ENCODE measurements around the gene NCR3LG1. TPM values are rescaled to one million over a fixed set of nuclear protein-coding genes. Genes with fewer than 3 reads are reported as not detected.

The NCR3LG1 gene
- total RNA-seq, 1 donor from 2014 or later = 0.21 TPM

DNA sequence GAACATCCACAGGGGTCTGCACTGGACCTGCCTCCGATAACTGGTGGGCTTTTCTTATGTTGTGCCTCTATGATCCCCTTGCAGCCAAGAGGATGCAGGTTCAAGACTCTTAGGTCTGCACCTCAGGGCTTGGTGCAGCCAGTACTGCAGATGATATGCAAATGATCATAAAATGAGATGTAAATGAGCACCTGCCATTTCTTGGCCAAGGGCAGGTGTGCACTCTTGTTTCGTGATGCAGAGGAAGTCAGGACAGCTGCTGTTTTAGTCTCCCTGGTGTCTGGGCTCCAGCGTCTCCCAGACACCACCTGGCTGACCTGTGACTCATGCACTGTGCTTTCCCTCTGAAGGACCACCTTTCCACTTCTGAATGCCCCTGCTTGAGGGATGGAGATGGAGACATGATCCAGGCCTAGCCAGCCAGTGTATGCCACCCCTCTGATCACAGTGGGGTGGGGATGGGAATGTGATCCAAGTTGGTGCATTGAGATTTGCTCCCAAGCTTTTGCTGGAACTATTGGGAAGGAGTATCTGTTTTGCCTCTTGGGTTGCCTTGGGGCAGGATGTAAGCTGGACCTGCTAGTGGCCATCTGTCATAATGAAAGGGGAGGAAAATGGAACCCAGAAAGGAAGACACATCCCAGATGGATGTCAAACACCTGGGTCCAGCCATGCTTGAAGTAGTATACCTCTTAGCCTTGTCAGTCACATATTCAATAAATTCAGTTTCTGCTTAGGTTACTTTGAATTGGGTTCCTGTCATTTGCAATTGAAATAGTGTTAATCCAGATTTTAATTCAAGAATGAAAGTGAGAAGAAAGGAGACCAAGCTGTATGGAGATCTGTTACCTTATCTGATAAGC, 40.1 kb downstream of the NCR3LG1 start:
- TF ChIP-seq, protein P1, sequence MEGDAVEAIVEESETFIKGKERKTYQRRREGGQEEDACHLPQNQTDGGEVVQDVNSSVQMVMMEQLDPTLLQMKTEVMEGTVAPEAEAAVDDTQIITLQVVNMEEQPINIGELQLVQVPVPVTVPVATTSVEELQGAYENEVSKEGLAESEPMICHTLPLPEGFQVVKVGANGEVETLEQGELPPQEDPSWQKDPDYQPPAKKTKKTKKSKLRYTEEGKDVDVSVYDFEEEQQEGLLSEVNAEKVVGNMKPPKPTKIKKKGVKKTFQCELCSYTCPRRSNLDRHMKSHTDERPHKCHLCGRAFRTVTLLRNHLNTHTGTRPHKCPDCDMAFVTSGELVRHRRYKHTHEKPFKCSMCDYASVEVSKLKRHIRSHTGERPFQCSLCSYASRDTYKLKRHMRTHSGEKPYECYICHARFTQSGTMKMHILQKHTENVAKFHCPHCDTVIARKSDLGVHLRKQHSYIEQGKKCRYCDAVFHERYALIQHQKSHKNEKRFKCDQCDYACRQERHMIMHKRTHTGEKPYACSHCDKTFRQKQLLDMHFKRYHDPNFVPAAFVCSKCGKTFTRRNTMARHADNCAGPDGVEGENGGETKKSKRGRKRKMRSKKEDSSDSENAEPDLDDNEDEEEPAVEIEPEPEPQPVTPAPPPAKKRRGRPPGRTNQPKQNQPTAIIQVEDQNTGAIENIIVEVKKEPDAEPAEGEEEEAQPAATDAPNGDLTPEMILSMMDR (IDR thresholded peaks at IDR 0.05) = no peak
- Histone ChIP-seq H3K36me3 (no peaks in the 10 kb centered on the region), H3K4me3 (no peak overlapping the region), H3K27ac (no peak overlapping the region), H3K27me3 (no peaks in the 10 kb centered on the region), H3K9me3 (no peaks in the 10 kb centered on the region), H3K4me1 (peaks cover 3 to 4% of the 10 kb centered on the region in 2 donors)
- intact Hi-C loops (cut with DNase I) = no loop called here
- DNase-seq (ENCODE audit: low spot score in 2 of 2) = no peak

DNA sequence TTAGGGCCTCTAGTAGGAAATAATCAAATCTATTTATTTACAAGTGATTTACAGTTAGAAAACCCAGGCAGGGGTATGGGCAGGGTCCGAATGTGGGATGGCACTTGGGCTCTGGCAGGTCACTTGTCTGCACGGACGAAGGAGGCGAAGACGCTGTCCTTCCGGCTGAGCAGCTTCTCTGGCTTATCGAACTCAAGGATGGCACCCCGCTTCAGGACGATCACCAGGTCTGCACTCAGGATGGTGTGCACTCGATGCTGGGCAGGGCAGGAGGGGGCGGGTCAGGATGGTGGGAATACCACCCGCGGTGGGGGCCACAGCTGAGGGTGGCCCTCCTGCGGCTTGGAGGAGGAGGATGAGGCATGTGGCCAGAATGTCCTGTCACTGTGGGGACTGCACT, 41.3 kb downstream of the NCR3LG1 start:
- no peaks in the 10 kb centered on the region for H3K27me3 ChIP-seq
- no peak overlapping the region for H3K27ac ChIP-seq
- no peak overlapping the region for H3K4me3 ChIP-seq
- intact Hi-C loops (cut with DNase I) = no loop called here
- no peak for DNase-seq (ENCODE audit: low spot score in 2 of 2)
- TF ChIP-seq, protein P1 (IDR thresholded peaks at IDR 0.05) = no peak
- H3K4me1 ChIP-seq = peaks cover 3 to 4% of the 10 kb centered on the region in 2 donors
- H3K36me3 ChIP-seq = no peaks in the 10 kb centered on the region
- H3K9me3 ChIP-seq = no peaks in the 10 kb centered on the region

DNA sequence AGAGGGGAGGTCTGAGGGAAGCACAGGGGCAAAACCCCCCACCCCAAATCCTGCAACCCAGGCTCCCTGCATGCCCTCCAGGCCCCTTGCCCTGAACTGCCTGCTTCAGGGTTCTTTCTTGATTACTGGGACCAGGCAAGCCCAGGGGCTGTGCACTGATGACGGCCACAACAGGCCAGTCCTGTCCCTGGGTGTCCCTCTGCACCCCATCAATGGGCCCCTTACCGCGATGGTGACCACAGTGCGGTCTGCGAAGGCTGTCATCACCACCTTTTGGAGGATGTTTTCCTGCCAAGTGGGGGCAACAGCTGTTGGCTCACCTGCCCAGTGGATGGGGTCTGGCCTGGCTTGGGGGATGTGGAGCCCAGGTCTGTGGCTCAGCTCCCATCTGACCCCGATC, 41.9 kb downstream of the NCR3LG1 start:
- no peak overlapping the region for H3K27ac ChIP-seq
- intact Hi-C loops (cut with DNase I) = no loop called here
- no peak for DNase-seq (ENCODE audit: low spot score in 2 of 2)

DNA sequence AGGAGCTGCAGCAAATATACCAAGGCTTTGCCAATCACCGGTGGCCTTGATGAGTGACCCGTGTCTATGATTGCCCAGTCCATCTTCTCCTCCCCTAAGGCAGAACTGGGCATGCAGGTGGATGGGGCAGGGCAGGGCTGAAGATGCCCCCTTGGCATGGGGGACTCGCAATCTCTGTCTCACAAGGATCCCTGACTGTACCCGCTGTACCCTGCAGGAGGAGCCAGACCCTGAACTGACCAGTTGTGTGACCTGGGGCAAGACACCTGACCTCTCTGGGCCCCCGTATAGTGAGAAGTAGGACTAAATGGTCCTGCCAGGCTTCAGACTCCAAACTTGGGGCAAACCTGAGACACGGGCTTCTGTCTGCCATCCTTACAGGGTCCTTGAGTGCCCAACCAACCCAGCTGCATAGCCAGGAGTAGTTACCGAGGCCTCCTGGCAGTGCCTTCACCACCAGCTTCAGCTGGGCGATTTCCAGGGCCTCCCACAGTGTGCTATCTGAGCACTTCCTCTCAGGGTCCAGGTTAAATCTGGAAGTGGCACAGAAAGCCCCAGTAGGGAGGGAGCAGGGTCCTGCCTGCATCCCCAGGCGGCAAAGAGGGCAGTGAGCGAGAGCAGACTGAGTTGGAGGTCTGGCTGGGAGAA, 43.3 kb downstream of the NCR3LG1 start:
- Histone ChIP-seq H3K36me3 (no peaks in the 10 kb centered on the region), H3K4me3 (no peak overlapping the region), H3K4me1 (no peaks in the 10 kb centered on the region), H3K27me3 (no peaks in the 10 kb centered on the region), H3K9me3 (no peaks in the 10 kb centered on the region), H3K27ac (no peak overlapping the region)
- DNase-seq (ENCODE audit: low spot score in 2 of 2) = peak in 1 of 2 donors; percentile 47
- intact Hi-C loops (cut with DNase I) = no loop called here
- TF ChIP-seq, protein P1 (IDR thresholded peaks at IDR 0.05) = no peak

More for the DNA sequence above, 41.9 kb downstream of the NCR3LG1 start:
- Histone ChIP-seq H3K9me3 (no peaks in the 10 kb centered on the region), H3K4me1 (peaks cover 3% of the 10 kb centered on the region in 2 donors), H3K4me3 (no peak overlapping the region), H3K27me3 (no peaks in the 10 kb centered on the region), H3K36me3 (no peaks in the 10 kb centered on the region)
- TF ChIP-seq, protein P1 (IDR thresholded peaks at IDR 0.05) = no peak

DNA sequence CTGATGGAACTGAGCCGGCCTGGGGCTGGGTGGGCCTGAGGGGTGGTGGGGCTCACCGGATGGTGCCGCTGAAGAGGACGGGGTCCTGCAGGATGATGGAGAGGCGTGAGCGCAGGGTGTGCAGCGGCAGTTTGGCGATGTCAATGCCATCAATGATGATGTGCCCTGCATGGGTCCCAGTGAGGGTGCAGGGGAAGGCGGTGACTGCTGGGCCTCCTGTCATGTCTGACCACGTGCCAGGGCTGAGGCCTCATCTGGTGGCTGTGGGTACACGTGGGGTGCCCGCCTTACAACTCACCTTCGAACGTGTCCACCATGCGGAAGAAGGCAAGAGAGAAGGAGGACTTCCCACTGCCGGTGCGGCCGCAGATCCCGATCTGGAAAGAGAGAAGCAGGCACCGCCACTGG, 44.0 kb downstream of the NCR3LG1 start:
- no peak for DNase-seq (ENCODE audit: low spot score in 2 of 2)
- Histone ChIP-seq H3K4me1 (no peaks in the 10 kb centered on the region), H3K27me3 (no peaks in the 10 kb centered on the region), H3K36me3 (no peaks in the 10 kb centered on the region), H3K4me3 (no peak overlapping the region), H3K27ac (no peak overlapping the region), H3K9me3 (no peaks in the 10 kb centered on the region)
- TF ChIP-seq, protein P1 (IDR thresholded peaks at IDR 0.05) = no peak
- intact Hi-C loops (cut with DNase I) = no loop called here
